Neural crest cell (in vitro differentiated cells): ENCODE results near the gene DGKG. TPM values are rescaled to one million over a fixed set of nuclear protein-coding genes. Genes with fewer than 3 reads are reported as not detected.

Experiments
- DNase-seq: peaks from one replicate; pipeline ENCODE4 v3.0.0; 2021; ENCODE audit warnings: low read depth, mixed read lengths, low spot score
- H3K27ac Mint-ChIP-seq: one replicate; pipeline ENCODE4 v1.8.0; 2021; ENCODE audit warnings: mild to moderate bottlenecking, mixed read lengths; ENCODE audit not compliant: unreplicated experiment
- H3K27me3 Mint-ChIP-seq: 2 replicates; pipeline ENCODE4 v1.8.0; 2021; ENCODE audit warnings: low read depth, mild to moderate bottlenecking, mixed read lengths
- H3K36me3 Mint-ChIP-seq: 2 replicates; pipeline ENCODE4 v1.8.0; 2021; ENCODE audit warnings: low read depth, mild to moderate bottlenecking, mixed read lengths
- H3K4me1 Mint-ChIP-seq: 2 replicates; pipeline ENCODE4 v1.8.0; 2021; ENCODE audit warnings: mixed read lengths
- H3K4me3 Mint-ChIP-seq: one replicate; pipeline ENCODE4 v1.8.0; 2021; ENCODE audit warnings: mild to moderate bottlenecking, mixed read lengths
- H3K9me3 Mint-ChIP-seq: 2 replicates; pipeline ENCODE4 v1.8.0; 2021; ENCODE audit warnings: mixed read lengths
- CTCF ChIP-seq: fragments of 200-600 bp; sonication (generic); conservative IDR thresholded peaks from 2 replicates; pipeline ENCODE4 v1.5.0; 2021; ENCODE audit warnings: antibody characterized with exemption, mild to moderate bottlenecking
- total RNA-seq: library from RNA; stranded (reverse); gene quantifications from 2 replicates; pipeline ENCODE4 v1.2.1, GENCODE V29; 2021

The DGKG gene
- total RNA-seq, 1 donor from 2014 or later = not detected

GRCh38 chr3:186176373-186176990 lies 185.6 kb downstream of the DGKG start:
- no peak for TF ChIP-seq CTCF
- Mint-ChIP-seq H3K4me1 (no peaks in the 10 kb centered on the region), H3K9me3 (no peaks in the 10 kb centered on the region), H3K27me3 (no peaks in the 10 kb centered on the region), H3K27ac (no peak overlapping the region), H3K36me3 (no peaks in the 10 kb centered on the region), H3K4me3 (no peak overlapping the region)
- DNase-seq = no peak

- H3K4me3 Mint-ChIP-seq = no peak overlapping the region
- H3K9me3 Mint-ChIP-seq = no peaks in the 10 kb centered on the region
- peak overlapping the region; percentile 44 for H3K27ac Mint-ChIP-seq
- no peaks in the 10 kb centered on the region for H3K4me1 Mint-ChIP-seq
- DNase-seq = no peak
- TF ChIP-seq CTCF = no peak
- H3K36me3 Mint-ChIP-seq = no peaks in the 10 kb centered on the region
- H3K27me3 Mint-ChIP-seq = no peaks in the 10 kb centered on the region
Observed at GRCh38 chr3:186173224-186173815, 188.7 kb downstream of the DGKG start.

GRCh38 chr3:186172353-186172752 lies 189.7 kb downstream of the DGKG start:
- no peak for TF ChIP-seq CTCF
- H3K36me3 Mint-ChIP-seq = no peaks in the 10 kb centered on the region
- H3K9me3 Mint-ChIP-seq = no peaks in the 10 kb centered on the region
- no peak overlapping the region for H3K4me3 Mint-ChIP-seq
- no peaks in the 10 kb centered on the region for H3K4me1 Mint-ChIP-seq
- no peak for DNase-seq
- H3K27me3 Mint-ChIP-seq = peaks cover 5% of the 10 kb centered on the region
- no peak overlapping the region for H3K27ac Mint-ChIP-seq

GRCh38 chr3:186171521-186171920 lies 190.5 kb downstream of the DGKG start:
- no peaks in the 10 kb centered on the region for H3K9me3 Mint-ChIP-seq
- no peak for DNase-seq
- no peak overlapping the region for H3K4me3 Mint-ChIP-seq
- TF ChIP-seq CTCF = no peak
- H3K27ac Mint-ChIP-seq = no peak overlapping the region
- peaks cover 8% of the 10 kb centered on the region for H3K27me3 Mint-ChIP-seq
- no peaks in the 10 kb centered on the region for H3K36me3 Mint-ChIP-seq
- no peaks in the 10 kb centered on the region for H3K4me1 Mint-ChIP-seq

- no peak overlapping the region for H3K4me3 Mint-ChIP-seq
- no peaks in the 10 kb centered on the region for H3K9me3 Mint-ChIP-seq
- H3K36me3 Mint-ChIP-seq = no peaks in the 10 kb centered on the region
- peaks cover 13% of the 10 kb centered on the region for H3K27me3 Mint-ChIP-seq
- no peaks in the 10 kb centered on the region for H3K4me1 Mint-ChIP-seq
- DNase-seq = no peak
- TF ChIP-seq CTCF = no peak
- no peak overlapping the region for H3K27ac Mint-ChIP-seq
Observed at GRCh38 chr3:186170516-186170915, 191.5 kb downstream of the DGKG start.
